Neuronal stem cell (in vitro differentiated cells): ENCODE results near the gene HSPE1. TPM values are rescaled to one million over a fixed set of nuclear protein-coding genes. Genes with fewer than 3 reads are reported as not detected.
"Not testable (repeated sequence)": the region's sequence is repeated elsewhere in the genome, so short reads cannot be mapped to it uniquely, and the experiment has no call there.

ENCODE experiments used
- DNase-seq: peaks from one replicate; pipeline ENCODE4 v3.0.0-alpha.2; 2013; ENCODE audit warnings: low spot score
- H2AFZ ChIP-seq: one replicate; pipeline ENCODE4 v1.6.1; 2013; ENCODE audit warnings: mild to moderate bottlenecking, low read length, inconsistent platforms
- H2AK5ac ChIP-seq: 2 replicates; pipeline ENCODE4 v1.6.1; 2013; ENCODE audit warnings: low read depth, mild to moderate bottlenecking, inconsistent platforms, low read length, moderate library complexity, mixed read lengths
- H2BK120ac ChIP-seq: 2 replicates; pipeline ENCODE4 v1.6.1; 2013; ENCODE audit warnings: low read depth, mild to moderate bottlenecking, inconsistent platforms, low read length, moderate library complexity, mixed read lengths
- H2BK12ac ChIP-seq: one replicate; pipeline ENCODE4 v1.6.1; 2013; ENCODE audit warnings: low read length, inconsistent platforms
- H2BK15ac ChIP-seq: 2 replicates; pipeline ENCODE4 v1.6.1; 2013; ENCODE audit warnings: mild to moderate bottlenecking, low read length, inconsistent platforms, mixed read lengths
- H2BK5ac ChIP-seq: one replicate; pipeline ENCODE4 v1.6.1; 2013; ENCODE audit warnings: inconsistent platforms, mild to moderate bottlenecking, low read length, moderate library complexity
- H3K14ac ChIP-seq: one replicate; pipeline ENCODE4 v1.6.1; 2013; ENCODE audit warnings: low read length, inconsistent platforms
- H3K18ac ChIP-seq: 2 replicates; pipeline ENCODE4 v1.6.1; 2013; ENCODE audit warnings: low read length, inconsistent platforms
- H3K23ac ChIP-seq: 2 replicates; pipeline ENCODE4 v1.6.1; 2013; ENCODE audit warnings: low read depth, mild to moderate bottlenecking, mixed read lengths, low read length, inconsistent platforms; ENCODE audit not compliant: poor library complexity
- H3K27ac ChIP-seq: replicated peaks from 3 replicates; pipeline ENCODE4 v1.5.1; 2013; ENCODE audit warnings: low read length, inconsistent platforms
- H3K27me3 ChIP-seq, 3 experiments: 2 replicates each; pipeline ENCODE4 v1.6.1; 2013; ENCODE audit warnings: low read length in 3 of 3, mild to moderate bottlenecking in 2 of 3, inconsistent platforms in 1 of 3, low read depth in 1 of 3, mixed read lengths in 1 of 3, moderate library complexity in 1 of 3; ENCODE audit not compliant: control insufficient read depth in 3 of 3, insufficient read depth in 3 of 3
- H3K36me3 ChIP-seq, 2 donors: replicated peaks in 1 of 2; 2 replicates each; pipeline ENCODE4 v1.6.1; 2013; ENCODE audit warnings: low read length in 2 of 2; ENCODE audit not compliant: control insufficient read depth in 2 of 2, insufficient read depth in 2 of 2
- H3K4ac ChIP-seq: 2 replicates; pipeline ENCODE4 v1.6.1; 2013; ENCODE audit warnings: inconsistent platforms, mild to moderate bottlenecking, low read length, moderate library complexity
- H3K4me1 ChIP-seq, 2 donors: 1 replicate in 1 of 2; 2 replicates in 1 of 2; pipeline ENCODE4 v1.6.1; 2013; ENCODE audit warnings: low read length in 2 of 2, low read depth in 1 of 2; ENCODE audit not compliant: control insufficient read depth in 2 of 2, insufficient read depth in 1 of 2
- H3K4me2 ChIP-seq: one replicate; pipeline ENCODE4 v1.6.1; 2013; ENCODE audit warnings: mild to moderate bottlenecking, low read length, inconsistent platforms; ENCODE audit not compliant: insufficient read depth, poor library complexity, severe bottlenecking
- H3K4me3 ChIP-seq, 2 donors: 2 replicates each; pipeline ENCODE4 v1.5.1; 2013; ENCODE audit warnings: low read length in 2 of 2, mild to moderate bottlenecking in 2 of 2, inconsistent platforms in 1 of 2, moderate library complexity in 1 of 2
- H3K79me1 ChIP-seq: one replicate; pipeline ENCODE4 v1.6.1; 2013; ENCODE audit warnings: low read depth, mild to moderate bottlenecking, inconsistent platforms, low read length, moderate library complexity
- H3K9ac ChIP-seq: one replicate; pipeline ENCODE4 v1.6.1; 2013; ENCODE audit warnings: mild to moderate bottlenecking, low read depth, low read length, inconsistent platforms; ENCODE audit not compliant: poor library complexity
- H3K9me3 ChIP-seq, 2 donors: replicated peaks in 1 of 2; 2 replicates each; pipeline versions ENCODE3 to v1.6.1; 2013; ENCODE audit warnings: low read length in 2 of 2, mild to moderate bottlenecking in 2 of 2, inconsistent platforms in 1 of 2, low read depth in 1 of 2, mixed read lengths in 1 of 2, moderate library complexity in 1 of 2; ENCODE audit not compliant: control insufficient read depth in 2 of 2, insufficient read depth in 1 of 2
- H4K8ac ChIP-seq: one replicate; pipeline ENCODE4 v1.6.1; 2013; ENCODE audit warnings: low read depth, mild to moderate bottlenecking, inconsistent platforms, low read length, moderate library complexity
- H4K91ac ChIP-seq: one replicate; pipeline ENCODE4 v1.6.1; 2013; ENCODE audit warnings: low read length, low read depth, mild to moderate bottlenecking, inconsistent platforms; ENCODE audit not compliant: poor library complexity
- WGBS, 2 donors: extraction: QIAGEN DNeasy Blood & Tissue Kit; methylation state at CpG; one replicate each; pipeline ENCODE4 v1.1.7; 2013; ENCODE audit warnings: missing lambda C conversion rate in 2 of 2, mixed read lengths in 1 of 2; ENCODE audit not compliant: insufficient read length in 2 of 2, insufficient replicate concordance in 1 of 2; ENCODE audit errors: extremely low coverage in 2 of 2; 5-methylcytosine and 5-hydroxymethylcytosine counted together
- polyA plus RNA-seq, 2 experiments: library from polyadenylated mRNA; stranded (reverse); fragments of 200-250 nt; gene quantifications; one replicate each; pipeline ENCODE4 v1.2.3, GENCODE V29; 2013

HSPE1 gene
- polyA plus RNA-seq (2013, experiment 1 of 2) = 302 TPM
- polyA plus RNA-seq (2013, experiment 2 of 2) = 297 TPM

GRCh38 chr2:197499594-197500502, at the start of gene HSPE1, which contains the start of gene HSPD1:
HSPE1 (plus strand) TSS chr2:197500379; CDS start chr2:197500437, 58 bp downstream.
HSPD1 (minus strand) TSS chr2:197499840; CDS start chr2:197498848, 992 bp downstream.
- H3K9me3 ChIP-seq = peaks cover 0 to 3% of the 10 kb centered on the region in 2 donors
- peak within 1 kb of the TSS; percentile 25 for H2AK5ac ChIP-seq
- peak within 1 kb of the TSS; percentile 82 for H4K91ac ChIP-seq
- H3K14ac ChIP-seq = peak within 1 kb of the TSS; percentile 77
- H3K4me3 ChIP-seq = peak within 1 kb of the TSS; percentile 83 to 93
- no peak within 1 kb of the TSS for H4K8ac ChIP-seq
- no peak within 1 kb of the TSS for H3K4ac ChIP-seq
- peak within 1 kb of the TSS; percentile 99 for H3K23ac ChIP-seq
- H3K18ac ChIP-seq = peak within 1 kb of the TSS; percentile 95
- DNase-seq = peak; percentile 99
- peak within 1 kb of the TSS; percentile 86 for H3K9ac ChIP-seq
- peak within 1 kb of the TSS; percentile 16 for H2BK120ac ChIP-seq
- H2BK5ac ChIP-seq = peak within 1 kb of the TSS; percentile 97
- WGBS, 2 donors = no CpG with 5 or more reads among the region's 104 CpGs
- H3K4me2 ChIP-seq = peak within 1 kb of the TSS; percentile 75
- no peak within 1 kb of the TSS for H2BK12ac ChIP-seq
- peaks cover 3% of the 10 kb centered on the region for H3K79me1 ChIP-seq
- H3K27ac ChIP-seq = peak within 1 kb of the TSS; percentile 99
- no peaks in the 10 kb centered on the region for H3K27me3 ChIP-seq
- H3K4me1 ChIP-seq = peaks cover 0 to 20% of the 10 kb centered on the region in 2 donors
- peaks cover 20 to 75% of the 10 kb centered on the region in 2 donors for H3K36me3 ChIP-seq
- peak within 1 kb of the TSS; percentile 85 for H2AFZ ChIP-seq
- H2BK15ac ChIP-seq = no peak within 1 kb of the TSS

GRCh38 chr2:197450465-197450864, 49.7 kb upstream of the HSPE1 start:
- Histone ChIP-seq H2BK5ac (no peak overlapping the region), H3K14ac (no peak overlapping the region), H3K4ac (no peak overlapping the region), H3K4me2 (no peak overlapping the region), H2BK120ac (no peak overlapping the region), H3K36me3 (no peaks in the 10 kb centered on the region), H4K8ac (no peak overlapping the region), H3K27ac (no peak overlapping the region), H3K4me1 (peaks cover 2 to 4% of the 10 kb centered on the region in 2 donors), H4K91ac (no peak overlapping the region), H3K27me3 (no peaks in the 10 kb centered on the region), H3K79me1 (no peaks in the 10 kb centered on the region), H3K4me3 (no peak overlapping the region), H2AFZ (peak overlapping the region; percentile 30), H3K23ac (no peak overlapping the region), H2BK12ac (no peak overlapping the region), H2AK5ac (no peak overlapping the region), H3K9me3 (no peaks in the 10 kb centered on the region), H3K18ac (no peak overlapping the region), H2BK15ac (no peak overlapping the region), H3K9ac (peak overlapping the region; percentile 17)
- DNase-seq = no peak
- WGBS, 2 donors = no CpG with 5 or more reads among the region's 25 CpGs

- not testable (repeated sequence) for H3K4ac ChIP-seq, H3K4me2 ChIP-seq, H3K27me3 ChIP-seq, H3K79me1 ChIP-seq, H2AK5ac ChIP-seq, H3K4me1 ChIP-seq, H3K18ac ChIP-seq, H3K23ac ChIP-seq, H3K27ac ChIP-seq, DNase-seq, H3K4me3 ChIP-seq, H2BK5ac ChIP-seq, H2BK12ac ChIP-seq, H2BK120ac ChIP-seq, H3K9me3 ChIP-seq, H3K14ac ChIP-seq, H4K91ac ChIP-seq, H3K36me3 ChIP-seq, H2BK15ac ChIP-seq, H4K8ac ChIP-seq
- no CpG with 5 or more reads among the region's 6 CpGs for WGBS, 2 donors
- Histone ChIP-seq H2AFZ (peak overlapping the region; percentile 77), H3K9ac (peak overlapping the region; percentile 3)
Observed at GRCh38 chr2:197450935-197451358, 49.2 kb upstream of the HSPE1 start.

GRCh38 chr2:197452754-197453122, 47.4 kb upstream of the HSPE1 start:
- no peak overlapping the region for H2BK15ac ChIP-seq
- H4K8ac ChIP-seq = no peak overlapping the region
- H2AK5ac ChIP-seq = no peak overlapping the region
- H4K91ac ChIP-seq = no peak overlapping the region
- H3K4me1 ChIP-seq = peaks cover 2 to 4% of the 10 kb centered on the region in 2 donors
- H2BK12ac ChIP-seq = no peak overlapping the region
- H3K18ac ChIP-seq = no peak overlapping the region
- no peak overlapping the region for H3K9ac ChIP-seq
- H3K23ac ChIP-seq = no peak overlapping the region
- no peak overlapping the region for H3K4ac ChIP-seq
- DNase-seq = no peak
- H3K4me2 ChIP-seq = peak overlapping the region; percentile 48
- peak overlapping the region; percentile 93 for H2AFZ ChIP-seq
- no peaks in the 10 kb centered on the region for H3K27me3 ChIP-seq
- no peak overlapping the region for H2BK120ac ChIP-seq
- WGBS, 2 donors = no CpG with 5 or more reads among the region's 11 CpGs
- H3K27ac ChIP-seq = no peak overlapping the region
- H3K9me3 ChIP-seq = no peaks in the 10 kb centered on the region
- no peaks in the 10 kb centered on the region for H3K79me1 ChIP-seq
- no peaks in the 10 kb centered on the region for H3K36me3 ChIP-seq
- no peak overlapping the region for H2BK5ac ChIP-seq
- H3K4me3 ChIP-seq = peak overlapping the region; percentile 54 to 82
- H3K14ac ChIP-seq = no peak overlapping the region
